Activated naive CD4-positive, alpha-beta T cell treated with anti-CD3 and anti-CD28 coated beads, Interleukin-2, amount 50 U/mL, for 16 hours (primary cell): ENCODE measurements around the gene MBOAT2.
A peak's percentile ranks its signal among the peaks of the same experiment; 100 is the strongest.

Experiments used
- DNase-seq: peaks from one replicate; pipeline ENCODE4 v3.0.0-alpha.2; 2020

Gene MBOAT2

DNA sequence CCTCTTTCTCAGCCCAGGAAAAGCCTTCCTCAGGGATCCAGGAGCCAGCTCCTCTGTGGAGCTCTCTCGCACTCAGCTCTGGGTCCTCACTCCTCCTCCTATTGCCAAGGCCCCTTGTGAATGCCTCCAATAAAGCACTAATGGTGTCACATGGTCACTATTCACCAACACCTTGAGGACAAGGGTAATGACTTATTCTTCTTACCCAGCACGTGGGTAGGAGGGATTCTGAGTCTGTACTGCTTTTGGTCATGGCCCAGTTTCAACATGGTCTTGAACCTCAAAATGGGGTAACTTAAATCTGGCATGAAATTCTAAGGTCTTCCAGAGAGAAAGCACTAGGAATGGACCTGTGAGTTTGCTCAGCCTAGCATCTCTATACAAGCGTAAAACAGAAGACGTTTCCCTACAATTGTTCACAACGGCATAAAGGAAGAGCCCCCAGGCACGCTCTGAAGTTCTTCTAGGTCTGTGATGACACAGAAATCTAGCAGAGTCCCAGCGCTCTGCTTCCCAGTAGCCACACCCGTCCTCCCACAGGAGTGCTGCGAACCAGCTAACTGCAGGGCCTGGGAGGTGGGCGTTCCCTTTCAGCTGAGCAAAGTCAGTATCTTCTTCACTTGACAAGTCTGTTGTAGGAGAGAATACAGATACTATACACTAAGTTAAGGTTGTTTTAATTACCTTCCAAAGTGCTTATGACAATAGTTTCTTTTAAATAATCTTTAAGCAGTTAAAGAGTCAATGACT, 151.5 kb downstream of the MBOAT2 start:
- no peak for DNase-seq

DNA sequence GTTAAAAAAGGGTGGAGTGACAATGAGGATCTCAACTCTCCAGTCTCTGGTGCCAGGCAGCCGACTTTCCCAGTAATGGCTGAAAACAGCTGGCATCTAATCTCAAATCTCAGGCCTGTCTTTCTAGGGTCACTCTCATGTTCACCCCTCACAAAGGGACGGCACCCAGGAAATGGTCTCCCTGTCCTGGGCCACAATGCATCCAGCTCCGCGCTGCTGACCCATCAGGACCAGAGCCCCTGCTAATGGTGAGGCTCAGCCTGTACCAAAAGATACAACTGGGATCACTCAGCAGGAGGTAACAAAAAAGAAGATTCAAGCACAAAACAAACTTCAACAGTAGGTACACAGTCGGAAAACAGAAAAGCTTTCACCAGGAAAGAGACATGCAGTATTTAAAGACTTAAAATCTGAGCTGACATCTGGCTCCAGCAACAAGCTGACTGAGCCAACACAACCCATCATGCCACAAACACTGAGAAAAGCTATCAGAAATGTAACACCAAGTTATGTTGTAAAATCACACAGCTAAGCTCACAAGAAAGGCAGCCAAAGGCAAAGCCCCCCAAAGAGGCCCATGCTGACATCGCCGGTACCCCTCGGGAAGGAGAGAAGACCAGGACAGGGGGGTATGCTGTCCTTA, 152.5 kb downstream of the MBOAT2 start:
- no peak for DNase-seq

DNA sequence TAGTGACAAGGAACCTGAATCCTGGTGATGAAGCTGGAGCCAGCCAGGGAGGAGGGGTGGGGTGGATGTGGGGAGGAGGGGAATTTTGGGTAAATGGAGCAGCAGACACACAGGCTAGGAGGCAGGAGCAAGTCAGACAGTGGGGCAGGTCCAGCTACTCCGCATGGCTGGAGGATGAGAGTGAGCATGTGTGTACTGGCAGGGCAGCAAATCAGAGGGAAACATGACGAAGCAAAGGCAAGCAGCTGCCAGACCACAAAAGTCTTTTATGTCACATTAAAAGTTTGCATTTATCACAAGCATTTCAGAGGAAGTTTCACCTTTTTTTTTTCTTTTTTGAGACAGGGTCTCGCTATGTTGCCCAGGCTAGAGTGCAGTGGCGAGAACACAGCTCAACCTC, 154.2 kb downstream of the MBOAT2 start:
- DNase-seq = no peak

DNA sequence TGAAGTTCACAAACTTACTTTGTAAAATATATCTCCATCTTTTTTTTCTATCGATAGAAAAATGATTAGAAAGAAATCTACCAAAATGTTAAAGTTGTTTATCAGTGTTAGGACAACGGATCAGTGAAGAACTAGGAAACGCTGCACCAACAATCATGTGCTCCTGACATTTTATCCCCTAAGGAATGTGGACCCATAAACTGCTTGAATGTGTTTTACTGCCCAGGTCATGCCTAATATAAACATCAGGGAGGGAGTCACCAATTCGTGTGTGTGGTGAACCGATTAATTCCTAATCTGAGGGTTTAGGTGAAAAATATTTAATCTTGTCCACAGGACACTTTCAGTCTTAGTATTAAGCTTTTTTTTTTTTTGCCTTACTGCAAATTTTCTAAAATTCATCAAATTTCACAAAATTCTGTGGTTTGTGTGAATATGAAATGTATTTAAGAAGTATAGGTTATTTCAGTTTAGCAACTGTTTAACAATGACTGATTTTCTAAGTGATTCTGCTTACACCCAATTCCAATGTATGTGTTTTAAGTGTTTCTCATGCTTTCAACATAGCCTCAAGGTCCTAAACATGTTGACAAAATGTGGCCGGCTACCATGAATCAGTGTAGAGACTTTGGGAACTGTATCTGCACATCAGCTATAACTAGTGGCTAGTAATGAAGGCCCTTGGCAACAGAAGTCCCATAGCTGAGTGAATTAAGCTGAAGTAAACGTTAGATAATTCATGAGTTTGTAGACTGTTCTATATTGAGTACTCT, 155.0 kb downstream of the MBOAT2 start:
- DNase-seq = no peak

DNA sequence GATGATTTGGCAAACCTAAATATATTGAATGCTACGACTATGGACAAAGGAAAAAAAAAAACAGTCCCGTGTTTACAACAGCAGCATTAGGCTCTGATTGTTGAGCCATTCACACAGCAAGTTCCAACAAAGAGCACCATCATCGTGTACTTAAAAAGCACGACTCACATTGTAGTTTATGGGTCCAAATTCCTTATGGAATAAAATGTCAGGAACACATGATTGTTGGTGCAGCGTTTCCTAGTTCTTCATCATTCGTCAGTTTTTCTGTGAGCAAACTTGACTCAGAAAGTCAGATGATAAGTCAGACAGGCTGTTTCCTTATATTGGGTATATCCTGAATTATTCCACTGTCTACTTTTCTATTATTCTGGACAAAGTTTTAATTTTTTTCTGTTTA, 156.1 kb downstream of the MBOAT2 start:
- no peak for DNase-seq

DNA sequence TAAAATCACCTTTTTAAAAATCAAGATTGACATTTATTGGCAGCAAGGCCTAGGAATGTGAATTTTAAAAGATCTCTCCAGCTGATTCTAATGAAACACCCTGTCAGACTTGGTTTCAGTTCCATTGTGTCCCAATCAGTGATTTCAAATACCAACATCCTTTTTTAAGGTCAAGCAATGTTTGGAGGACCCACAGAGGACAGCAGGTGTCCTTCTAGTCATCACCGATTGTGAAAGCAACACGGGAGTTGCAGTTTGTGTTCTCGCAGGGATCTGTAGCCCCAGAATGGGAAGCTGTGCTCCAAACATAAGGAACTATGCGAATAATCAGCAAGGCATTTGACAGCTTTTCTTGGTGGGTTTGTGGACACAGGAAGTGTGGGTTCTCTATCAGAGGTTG, 161.6 kb downstream of the MBOAT2 start:
- no peak for DNase-seq

DNA sequence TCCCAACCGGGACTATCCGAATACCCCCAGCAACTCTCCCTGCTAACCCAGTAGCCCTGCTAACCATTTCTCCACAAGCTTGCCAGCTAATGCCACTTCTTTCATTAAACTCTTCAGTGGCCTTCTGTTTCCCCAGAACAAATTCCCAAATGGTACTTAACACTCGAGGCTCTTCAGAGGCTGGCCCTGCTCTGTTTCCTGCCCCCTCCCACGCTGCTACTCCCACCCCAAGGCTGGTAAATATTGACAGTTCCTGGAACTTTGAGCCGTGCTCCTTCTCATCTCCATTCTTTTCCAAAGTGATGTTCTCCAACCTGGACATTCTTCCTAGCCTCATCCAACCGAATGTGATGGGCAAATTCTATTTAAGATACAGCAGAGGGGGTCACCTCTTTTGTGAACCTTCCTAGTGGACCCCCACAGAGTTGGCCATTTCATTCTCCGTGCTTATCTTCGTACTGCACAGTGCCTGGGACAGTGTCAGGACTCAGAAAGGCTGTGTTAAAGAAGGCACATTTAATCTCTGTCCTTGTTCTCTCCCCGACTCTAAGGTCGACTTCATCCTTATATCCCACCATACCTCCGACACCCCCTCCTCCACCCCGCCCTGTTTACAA, 162.9 kb downstream of the MBOAT2 start:
- no peak for DNase-seq

DNA sequence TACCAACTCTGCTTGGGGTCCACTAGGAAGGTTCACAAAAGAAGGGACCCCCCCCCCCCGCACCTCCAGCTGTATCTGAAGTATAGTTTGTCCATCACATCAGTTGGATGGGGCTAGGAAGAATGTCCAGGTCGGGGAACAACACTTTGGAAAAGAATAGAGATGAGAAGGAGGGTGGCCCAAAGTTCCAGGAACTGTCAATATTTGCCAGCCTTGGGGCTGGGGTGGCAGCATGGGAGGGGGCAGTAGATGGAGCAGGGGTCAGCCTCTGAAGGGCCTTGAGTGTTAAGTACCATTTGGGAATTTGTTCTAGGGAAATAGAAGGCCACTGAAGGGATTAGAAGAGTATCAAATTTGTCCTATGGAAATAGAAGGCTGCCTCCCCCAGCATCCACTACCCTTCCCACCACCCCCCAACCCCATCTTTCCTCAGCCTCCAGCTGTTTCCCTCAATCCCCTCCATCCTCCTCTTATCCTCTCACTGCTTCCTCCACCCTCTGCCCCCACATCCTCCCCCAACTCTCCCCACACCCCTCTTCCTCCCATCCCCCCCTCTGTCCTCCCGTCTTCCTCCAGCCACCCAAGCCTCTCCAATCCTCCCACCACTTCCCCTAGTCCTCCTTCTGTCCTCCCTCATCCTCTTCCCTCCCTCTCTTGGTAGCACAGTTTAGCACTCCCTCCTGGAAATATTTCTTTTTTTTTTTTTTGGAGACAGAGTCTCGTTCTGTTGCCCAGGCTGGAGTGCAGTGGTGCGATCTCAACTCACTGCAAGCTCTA, 164.1 kb downstream of the MBOAT2 start:
- no peak for DNase-seq

DNA sequence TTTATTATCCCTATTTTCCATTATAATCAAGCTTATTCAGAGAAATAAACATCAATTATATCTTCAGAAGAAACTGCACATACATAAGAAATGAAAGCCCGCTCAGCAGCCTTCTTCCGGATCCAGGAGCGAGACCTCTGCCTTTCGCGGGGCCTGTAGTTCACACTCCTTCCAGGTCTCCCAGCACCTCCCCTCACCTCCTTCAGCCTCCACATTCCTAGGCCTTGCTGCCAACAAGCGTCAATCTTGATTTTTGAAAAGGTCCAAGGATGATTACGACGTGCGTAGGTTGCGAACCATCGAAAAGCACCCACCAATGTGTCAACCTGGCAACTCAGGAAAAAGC, 165.7 kb downstream of the MBOAT2 start:
- DNase-seq = no peak

DNA sequence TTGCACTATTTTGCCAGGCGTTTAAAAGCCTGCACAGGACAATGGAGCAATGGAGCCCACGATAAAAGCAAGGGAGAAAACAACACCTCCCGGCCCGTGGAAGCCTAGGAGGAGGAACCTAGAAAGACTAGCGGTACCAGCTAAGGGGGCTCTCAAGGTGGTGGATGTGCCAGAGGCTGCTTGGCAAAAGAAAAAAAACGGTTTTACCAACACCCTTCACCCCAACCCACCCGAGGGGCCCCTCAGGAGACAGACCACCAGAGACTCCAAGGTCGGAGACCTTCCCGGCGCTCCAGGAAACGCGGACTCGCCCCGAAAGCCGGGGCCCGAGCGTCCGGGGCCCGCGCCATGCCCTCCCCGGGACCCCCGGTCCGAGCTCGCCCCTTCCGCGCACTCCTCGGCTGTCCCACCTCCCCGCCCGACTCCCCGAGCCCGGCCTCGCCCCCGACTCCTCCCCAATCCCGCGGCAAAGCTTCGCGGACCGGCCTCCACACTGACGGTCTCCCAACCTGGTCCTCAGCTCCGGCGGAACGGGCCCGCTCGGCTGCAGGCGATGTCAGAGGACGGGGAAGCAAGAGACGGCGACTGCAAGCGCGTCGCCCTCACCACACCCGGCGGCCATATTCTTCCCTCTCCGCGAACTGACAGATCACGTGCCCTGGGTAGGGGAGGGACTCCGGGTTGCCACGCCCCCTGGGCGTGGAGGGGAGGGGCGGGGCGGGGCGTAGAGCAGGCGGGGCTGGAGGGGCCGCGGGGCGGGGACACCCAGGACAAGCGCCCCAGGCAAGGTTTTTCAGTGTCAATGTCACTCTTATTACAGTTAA, 166.3 kb downstream of the MBOAT2 start, which contains the start of gene KIDINS220:
Gene KIDINS220 (minus strand): TSS at position 643 of the 824 bp plus-strand sequence. CDS start 10,520 bp downstream, outside the sequence.
- peak; percentile 75 for DNase-seq

DNA sequence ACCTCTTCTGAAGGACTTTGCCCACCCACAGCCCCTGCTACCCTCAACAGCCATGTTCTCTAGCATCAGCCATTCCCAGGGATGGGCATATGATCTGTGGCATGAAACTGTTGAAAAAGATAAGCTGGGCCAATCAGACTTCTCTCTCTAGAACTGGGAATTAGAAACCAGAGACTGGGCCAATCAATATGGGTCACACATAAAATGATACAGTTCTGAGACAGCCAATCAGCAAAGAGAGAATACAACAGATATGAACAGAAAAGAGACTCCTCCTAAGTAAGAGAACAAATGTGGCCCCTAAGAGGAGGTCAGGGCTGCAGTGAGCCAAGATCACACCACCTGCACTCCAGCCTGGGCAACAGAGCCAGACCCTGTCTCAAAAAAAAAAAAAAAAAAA, 168.2 kb downstream of the MBOAT2 start:
- DNase-seq = no peak

DNA sequence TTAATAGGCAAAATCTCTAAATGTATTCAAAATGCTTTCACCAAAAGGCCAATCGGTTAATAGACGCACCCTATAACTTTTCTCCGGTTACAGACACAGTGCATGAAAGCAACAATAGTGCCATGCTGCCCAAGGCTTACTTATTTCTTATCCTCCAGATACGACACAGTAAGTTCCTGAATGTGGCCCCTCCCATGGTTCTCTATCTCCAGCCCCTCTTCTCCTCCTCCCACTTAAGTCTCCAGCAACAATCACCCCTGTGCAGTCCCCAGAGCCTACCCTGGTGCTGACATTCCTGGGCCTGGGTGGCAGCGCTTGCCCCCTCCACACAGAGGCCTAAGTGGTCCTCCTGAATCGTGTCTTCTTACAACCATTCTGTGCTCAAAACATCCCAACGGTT, 169.6 kb downstream of the MBOAT2 start:
- no peak for DNase-seq

DNA sequence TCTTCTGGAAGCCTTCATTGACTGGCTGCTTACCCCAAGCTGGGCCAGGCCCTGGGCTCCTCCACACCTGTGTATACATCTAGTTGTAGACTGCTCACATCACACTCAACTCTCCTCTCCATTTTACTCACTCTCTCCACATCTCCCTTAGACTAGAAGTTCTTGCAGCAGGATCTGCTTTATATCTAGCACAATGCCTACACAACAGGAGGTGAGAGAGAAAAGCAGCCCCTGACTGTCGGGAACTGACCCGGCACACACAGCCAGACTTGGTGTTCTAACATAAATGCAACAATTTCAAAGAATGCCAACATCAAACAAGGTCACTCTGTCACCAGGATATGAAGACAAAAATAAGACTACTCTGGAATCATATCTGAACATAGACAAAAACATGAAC, 172.0 kb downstream of the MBOAT2 start:
- DNase-seq = no peak

DNA sequence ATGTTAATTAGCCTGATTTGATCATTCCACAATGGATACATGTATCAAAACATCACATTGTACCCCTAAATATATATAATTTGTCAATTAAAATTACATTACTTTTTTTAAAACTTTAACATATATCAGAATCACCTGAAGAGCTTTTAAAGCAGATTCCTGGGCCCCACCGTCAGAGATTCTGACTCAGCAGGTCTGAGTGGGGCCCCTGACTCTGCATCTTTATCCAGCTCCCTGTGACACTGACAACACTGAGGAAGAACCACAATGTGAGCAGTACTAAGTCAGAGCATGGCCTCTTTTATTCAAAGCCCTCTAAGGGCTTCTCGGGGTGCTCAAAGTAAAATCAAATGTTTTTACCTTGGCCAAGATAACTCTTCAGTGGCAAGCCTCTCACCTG, 175.8 kb downstream of the MBOAT2 start:
- DNase-seq = no peak

DNA sequence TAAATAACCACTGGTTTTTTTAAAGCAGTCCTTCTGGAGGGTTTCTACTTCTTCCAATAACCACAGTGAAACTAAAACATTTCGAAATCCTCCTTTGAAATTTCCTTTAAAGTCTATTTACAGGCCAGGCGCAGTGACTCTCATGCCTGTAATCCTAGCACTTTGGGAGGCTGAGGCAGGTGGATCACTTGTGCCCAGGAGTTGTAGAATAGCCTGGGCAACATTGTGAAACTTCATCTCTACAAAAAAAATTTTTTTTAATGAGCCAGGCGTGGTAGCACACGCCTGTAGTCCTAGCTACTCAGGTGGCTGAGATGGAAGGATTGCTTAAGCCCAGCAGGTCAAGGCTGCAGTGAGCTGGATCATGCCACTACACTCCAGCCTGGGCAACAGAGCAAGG, 181.3 kb downstream of the MBOAT2 start:
- no peak for DNase-seq

DNA sequence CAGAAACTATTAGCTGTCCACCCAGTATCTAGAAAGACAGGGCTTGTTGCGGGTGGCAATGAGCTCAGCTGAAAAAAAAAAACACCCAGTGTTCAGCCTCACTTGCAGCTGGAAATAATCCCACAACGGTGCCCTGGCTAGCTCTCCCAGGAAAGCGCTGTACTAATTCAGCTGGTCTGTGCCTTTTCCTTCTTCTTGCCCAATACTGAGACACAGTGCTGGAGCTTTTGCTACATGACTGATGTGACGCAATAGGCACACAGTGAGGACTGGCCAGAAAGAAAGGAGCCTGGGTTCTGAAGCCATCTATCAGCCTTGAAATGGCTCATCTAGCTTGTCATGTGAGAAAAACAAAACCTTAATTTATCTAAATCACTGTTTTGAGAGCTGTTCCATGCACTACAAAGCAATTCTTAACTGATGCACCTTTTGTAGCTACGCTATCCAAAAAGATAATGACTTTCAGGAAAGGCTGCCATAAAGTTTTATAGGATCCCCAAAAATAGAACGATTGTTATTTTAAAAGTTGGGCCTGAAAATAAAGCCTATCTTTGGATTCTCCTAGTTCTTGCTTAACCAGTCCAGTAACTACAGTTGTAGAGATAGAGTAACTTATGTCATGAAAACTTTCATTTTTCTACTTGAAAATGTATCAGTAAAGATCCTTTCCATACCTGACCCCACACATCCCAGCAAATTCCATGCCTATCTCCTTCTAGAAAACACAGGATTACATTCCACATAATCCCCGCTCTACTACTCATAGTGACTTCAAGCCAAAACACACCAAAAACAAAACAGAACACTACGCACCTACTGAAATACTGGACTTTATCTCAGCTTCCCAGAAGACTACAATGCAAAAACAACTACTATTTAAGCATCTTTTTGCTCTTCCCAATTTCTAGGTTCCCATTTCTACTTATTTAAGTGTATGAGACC, 181.9 kb downstream of the MBOAT2 start:
- DNase-seq = no peak

DNA sequence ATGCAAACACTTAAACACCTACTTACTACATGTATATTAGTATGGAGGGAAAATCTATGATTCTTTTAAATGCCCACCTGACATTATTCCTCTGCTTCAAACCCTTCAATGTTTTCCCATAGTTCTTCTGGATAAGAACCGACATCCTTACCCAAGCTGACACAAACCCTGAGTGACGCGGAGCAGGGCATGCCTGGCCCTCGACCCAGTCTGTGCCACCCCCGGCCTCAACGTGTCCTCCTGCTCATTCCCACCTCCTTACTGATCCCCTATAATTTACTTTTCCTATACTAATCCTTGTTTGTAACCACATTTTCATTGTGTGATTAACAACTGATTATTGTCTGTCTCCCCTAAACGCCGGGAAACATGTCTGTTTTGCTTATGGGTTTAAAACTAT, 183.5 kb downstream of the MBOAT2 start:
- no peak for DNase-seq

DNA sequence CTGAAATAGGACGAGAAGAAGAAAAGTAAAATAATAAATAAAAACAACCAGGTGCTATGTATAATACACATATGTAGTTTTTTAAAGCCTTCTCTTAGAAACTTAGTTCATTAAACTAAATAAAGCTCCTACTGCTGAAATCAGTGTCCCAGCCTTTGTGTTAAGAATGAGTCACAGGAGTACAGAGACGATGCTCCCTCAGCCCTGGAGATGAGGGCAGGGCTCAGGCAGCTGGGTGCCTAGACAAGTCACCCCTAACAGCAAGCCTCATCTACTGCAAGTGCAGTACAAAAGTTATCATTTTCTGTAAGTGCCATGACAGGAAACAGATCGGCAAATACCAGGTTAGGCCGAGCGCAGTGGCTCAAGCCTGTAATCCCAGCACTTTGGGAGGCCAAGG, 184.3 kb downstream of the MBOAT2 start:
- DNase-seq = no peak

DNA sequence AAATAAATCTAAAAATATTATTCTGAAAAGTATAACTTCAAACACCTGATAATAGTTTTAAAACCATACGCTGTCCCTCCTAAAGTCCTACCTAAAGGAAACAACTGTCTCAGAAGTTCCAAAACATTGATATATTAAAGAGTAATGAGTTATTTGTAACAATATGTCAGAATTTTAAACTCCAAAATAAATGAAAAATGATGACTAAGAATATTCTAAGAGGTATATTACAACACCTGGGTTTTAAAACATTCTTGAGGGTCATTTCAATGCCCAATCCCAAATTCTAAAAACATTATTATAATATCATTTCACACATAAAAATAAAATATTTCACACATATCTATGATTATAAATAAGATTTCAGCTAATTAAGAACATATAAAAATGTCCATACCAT, 186.3 kb downstream of the MBOAT2 start:
- DNase-seq = no peak

DNA sequence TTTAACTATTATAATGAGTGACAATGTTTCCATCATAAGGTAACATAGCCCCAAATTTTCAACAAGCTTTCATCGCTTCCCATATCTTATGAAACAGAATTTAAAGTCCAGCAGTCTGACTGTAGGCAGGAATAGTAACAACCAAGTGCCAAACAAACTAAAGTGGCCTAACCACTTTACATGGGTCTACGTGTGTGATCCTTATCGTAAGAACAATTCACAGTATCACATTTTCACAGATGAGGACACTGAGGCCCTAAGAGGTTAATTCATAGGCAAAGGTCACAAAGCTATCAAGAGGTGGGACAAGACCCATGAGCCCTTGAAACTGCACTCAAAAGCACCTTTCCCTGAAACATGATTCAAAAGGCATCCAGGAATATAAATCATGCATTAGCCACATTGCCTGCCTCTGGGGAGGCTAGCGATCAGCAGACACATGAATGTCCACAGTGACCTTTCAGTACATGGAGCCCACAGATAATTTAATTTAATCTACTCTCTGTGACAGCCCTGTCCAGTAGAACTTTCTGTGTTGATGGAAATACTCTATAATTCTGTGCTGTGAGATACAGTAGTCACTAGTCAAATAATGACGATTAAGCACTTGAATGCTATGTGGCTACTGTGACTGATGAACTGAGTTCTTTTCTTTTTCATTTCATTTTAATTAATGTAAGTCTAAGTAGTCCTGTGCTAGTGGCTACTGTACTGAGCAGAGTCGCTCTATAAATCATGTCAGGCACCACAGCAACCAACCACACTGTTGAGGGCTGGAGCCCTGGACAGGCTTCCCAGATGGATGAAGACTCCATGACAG, 196.4 kb downstream of the MBOAT2 start:
- no peak for DNase-seq
